GM18951 (cell line): Measurements from ENCODE around the gene LSM14B.

Source experiments
- POLR2A ChIP-seq: IDR thresholded peaks from 4 replicates; pipeline ENCODE4 v1.6.1; 2011; ENCODE audit warnings: mild to moderate bottlenecking; ENCODE audit not compliant: insufficient read length, insufficient read depth; ENCODE audit errors: extremely low read depth
- in situ Hi-C: fragments of 300-500 bp; cut with MboI; formaldehyde crosslinking; loops from one replicate; pipeline ENCODE4 v1.12.0; 2022; ENCODE audit warnings: low sequenced_read_pairs, mixed read lengths, inconsistent platforms; ENCODE audit not compliant: unreplicated experiment

Gene LSM14B

DNA sequence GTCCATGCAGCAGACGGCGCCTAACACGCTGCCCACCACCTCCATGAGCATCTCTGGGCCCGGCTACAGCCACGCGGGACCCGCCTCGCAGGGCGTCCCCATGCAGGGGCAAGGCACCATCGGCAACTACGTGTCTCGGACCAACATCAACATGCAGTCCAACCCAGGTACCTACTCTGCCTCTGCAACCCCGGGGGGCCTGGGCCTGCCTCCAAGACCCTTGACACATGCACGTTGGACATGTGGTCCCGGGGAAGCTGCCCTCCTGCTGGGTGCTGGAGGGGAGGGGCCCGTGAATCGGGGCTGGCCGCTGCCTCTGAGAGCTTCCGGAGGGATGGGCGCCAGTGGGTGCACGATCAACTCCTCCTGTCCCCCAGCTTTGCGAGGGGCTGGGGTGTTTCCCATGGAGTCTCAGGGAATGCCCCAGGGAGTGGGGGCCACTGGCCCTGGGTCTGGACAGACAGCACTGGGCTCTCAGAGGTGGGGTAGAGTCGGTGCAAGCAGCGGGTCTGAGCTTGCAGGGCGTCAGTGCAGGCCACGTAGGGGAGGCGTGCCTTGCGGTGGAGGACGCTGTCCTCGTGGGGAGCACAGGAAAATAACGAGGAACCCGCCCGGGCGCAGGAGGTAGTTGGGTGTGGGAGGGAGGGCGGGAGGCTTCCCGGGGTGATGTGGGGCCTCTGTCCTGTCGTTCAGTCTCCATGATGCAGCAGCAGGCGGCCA is 40.6 kb downstream of the LSM14B start:
- TF ChIP-seq POLR2A = no peak
- in situ Hi-C loops = no loop called here

DNA sequence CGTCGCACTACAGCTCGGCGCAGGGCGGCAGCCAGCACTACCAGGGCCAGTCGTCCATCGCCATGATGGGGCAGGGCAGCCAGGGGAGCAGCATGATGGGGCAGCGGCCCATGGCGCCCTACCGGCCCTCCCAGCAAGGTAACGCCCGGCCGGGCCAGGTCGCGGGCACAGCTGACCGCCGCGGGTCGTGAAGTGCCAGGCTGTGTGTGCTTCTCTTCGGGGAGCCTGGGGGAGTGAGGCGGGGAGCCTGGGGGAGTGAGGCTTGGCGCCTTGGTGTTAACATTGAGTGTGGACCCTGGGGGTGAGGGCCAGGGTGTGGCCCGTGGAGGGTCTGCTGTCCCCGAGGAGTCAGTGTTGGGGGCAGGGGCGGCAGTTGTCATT is 41.2 kb downstream of the LSM14B start:
- TF ChIP-seq POLR2A = no peak
- in situ Hi-C loops = no loop called here

DNA sequence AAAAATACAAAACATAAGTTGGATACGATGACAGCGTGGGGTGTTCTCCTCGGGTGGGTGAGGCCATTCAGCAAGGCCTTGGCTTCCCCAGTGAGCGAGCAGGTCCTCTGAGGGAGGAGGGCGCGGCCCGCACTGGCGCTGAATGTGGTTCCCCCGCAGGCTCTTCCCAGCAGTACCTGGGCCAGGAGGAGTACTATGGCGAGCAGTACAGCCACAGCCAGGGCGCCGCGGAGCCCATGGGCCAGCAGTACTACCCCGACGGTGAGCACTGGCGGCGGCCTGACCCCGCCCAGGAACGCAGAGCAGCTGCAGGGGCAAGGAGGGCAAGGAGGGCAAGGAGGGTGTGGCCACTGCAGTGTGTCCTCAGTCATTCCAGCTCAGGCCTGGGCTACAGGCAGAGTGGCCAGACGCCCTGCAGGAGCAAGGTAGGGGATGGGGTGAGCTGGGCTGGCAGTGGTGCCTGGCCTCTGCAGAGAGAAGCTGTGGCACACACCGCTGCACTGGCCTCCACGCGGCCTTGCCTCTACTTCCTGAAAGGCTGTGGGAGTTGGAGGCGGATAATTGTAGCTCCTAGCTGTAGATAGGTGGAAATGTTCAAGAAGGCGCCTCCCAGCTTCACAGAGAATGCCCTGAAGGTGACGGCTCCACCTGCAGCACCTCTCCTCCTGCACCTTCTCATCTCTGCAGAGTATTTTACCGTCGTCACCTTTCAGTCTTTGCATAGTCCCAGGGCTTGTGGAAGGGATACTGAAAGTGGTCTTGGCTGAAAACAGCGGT is 41.9 kb downstream of the LSM14B start:
- in situ Hi-C loops = no loop called here
- TF ChIP-seq POLR2A = no peak

DNA sequence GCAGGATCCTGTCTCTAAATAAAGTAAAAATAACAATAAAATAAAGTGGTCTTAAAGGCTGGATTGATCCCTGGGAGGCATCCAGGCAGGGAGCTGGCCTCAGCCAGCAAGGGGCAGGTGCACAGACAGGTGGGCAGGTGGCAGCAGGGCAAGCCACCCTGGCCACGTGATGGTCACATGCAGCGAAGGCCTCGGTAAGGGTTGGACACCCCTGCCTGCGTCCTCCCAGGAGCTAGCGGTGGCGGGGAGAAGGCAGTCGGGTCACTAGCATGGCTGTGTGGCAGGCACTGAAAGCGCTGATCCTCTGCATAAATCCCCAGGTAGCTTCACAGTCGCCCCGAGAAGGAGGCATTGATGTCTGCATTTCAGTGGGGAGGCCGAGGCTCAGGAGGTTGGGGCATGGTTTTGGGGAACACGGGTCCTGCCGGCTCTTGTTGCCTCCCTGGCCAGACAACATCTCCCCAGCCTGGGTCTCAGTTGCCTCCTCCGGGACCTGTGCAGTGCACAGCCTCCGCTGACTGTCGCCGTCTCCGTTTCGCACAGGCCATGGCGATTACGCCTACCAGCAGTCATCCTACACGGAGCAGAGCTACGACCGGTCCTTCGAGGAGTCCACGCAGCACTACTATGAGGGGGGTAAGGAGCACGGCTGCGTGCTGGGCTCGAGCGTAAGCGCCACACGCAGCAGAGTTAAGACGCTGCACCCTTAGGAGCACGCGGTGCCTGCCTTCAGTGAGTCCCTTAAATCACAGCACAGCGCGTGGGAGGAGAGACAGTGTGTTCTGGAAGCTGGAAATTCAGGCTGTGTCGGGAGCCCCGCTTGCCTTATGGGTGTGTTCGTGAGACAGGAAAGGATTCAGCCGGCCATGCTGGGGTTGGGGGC is 42.8 kb downstream of the LSM14B start:
- in situ Hi-C loops = no loop called here
- TF ChIP-seq POLR2A = no peak

DNA sequence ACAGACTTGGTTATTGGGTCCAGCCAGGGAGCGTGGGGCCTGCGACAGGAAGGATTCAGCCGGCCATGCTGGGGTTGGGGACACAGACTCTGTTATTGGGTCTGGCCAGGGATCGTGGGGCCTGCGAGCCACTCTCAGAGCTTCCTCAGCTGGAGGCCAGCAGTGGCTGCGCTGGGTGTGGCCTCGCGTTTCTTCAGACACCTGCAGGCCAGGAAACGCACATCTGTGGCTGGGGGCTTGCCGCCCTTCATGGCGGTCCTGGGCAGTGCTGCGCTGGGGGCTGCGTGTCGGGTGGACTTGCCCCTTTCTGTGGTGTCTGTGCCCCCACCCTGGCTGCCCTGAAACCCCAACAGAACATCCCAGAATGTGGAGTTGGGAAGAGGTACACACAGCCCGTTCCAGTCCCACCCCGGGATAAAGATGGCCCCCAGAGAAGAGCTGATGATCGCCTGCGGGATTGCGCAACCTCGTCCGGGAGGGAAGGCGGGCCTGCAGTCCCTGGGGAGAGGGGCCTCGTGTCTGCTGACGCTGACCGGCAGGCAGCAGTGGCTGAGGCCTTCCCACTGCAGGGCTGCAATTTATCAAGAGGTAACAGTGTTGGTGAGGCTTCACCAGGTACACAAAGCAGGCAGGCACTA is 43.6 kb downstream of the LSM14B start:
- in situ Hi-C loops = no loop called here
- no peak for TF ChIP-seq POLR2A

DNA sequence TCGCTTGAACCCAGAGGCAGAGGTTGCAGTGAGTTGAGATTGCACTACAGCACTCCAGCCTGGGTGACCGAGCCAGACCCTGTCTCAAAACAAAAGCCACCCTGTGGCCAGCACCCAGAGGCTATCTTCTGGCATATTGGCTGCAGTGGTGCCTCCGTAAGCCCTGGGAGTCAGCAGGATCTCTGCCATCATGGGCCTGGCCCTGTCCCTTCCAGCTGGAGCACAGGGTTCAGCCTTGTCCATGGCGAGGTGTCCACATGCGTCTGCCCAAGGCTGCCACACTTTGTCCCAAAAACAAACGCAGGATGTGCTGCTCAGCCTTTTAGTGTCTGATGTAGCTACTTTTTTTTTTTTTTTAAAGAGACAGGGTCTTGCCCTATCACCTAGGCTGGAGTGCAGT is 45.2 kb downstream of the LSM14B start:
- TF ChIP-seq POLR2A = no peak
- in situ Hi-C loops = no loop called here

DNA sequence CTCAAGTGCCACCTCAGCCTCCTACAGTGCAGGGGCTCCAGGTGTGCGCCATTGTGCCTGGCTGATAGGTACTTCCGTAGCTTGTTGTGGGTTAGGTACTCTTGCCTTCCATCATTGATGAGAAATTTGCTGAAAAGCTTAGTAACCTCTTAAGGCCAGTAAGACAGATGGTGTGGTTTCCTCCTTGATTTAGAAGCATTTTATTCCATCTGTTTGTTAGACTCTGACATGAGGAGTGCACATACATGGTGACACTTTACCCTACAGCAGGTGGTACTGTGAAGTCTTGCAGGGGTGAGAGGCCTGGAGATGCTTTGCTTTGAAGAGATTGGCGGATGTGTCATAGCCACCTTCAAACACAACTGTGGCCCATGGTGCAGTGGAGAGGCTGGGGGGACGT is 45.8 kb downstream of the LSM14B start:
- in situ Hi-C loops = no loop called here
- TF ChIP-seq POLR2A = no peak

DNA sequence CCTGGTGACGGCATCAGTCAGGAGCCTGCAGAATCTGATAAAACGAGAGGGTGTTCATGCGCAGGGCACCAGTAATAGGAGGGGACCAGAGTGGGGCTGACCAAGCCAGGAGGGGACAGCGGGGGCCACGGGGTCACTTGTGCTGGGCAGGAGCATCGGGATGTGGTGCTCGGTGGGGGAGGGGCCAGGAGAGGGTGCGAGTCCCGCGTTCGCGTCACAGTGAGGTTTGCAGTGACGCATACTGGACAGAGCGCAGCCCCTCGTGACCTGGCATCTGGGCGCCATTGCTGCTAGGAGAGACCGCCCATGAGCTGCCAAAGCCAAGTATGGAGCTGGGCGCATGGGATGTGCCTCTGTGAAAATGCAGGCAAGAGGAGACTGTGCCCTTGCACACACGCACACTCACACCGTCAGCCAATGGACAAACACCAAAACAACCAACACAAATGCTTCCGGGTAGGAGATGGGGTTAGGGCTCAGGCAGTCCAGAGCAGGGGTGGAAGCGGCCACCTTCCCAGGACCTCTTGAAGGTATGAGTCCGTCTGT is 46.7 kb downstream of the LSM14B start:
- no peak for TF ChIP-seq POLR2A
- in situ Hi-C loops = no loop called here

DNA sequence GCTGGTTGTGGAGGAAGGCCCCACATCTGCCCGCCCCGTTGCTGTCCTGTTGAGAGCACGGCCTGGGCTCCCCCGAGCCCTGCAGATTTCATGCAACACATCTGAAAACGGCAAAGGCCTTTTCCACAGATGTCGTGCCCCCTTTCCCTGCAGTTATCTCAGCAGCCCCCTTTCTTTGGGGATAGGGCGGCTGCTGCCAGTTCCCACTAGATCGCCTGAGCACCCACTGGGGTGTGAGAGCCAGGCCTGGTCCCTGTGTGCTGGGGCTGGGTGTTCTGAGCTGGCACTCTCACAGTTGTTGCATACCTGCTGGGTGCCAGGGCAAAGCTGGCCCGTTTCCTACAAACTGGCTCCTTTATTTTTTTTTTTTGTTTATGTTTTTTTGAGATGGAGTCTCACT is 48.3 kb downstream of the LSM14B start:
- in situ Hi-C loops = no loop called here
- no peak for TF ChIP-seq POLR2A

DNA sequence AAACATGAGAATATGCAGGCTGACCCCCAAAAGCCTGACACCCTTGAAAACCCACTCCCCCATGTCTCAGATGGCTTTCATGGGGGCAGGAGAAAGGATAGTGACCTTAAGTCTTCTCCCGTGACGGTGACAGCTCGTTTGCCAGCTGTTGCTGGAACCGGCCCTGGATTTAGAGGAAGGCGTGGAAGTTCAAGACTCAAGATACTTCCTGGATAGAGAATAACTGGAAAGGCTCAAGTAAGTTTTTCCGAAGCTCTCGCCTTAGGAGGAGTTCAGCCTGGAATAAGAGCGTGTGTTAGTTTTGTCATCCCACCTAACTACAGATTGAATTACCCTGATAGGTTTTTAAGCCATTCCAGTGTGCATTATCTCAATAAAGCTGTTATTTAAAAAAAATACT is 49.0 kb downstream of the LSM14B start:
- in situ Hi-C loops = no loop called here
- TF ChIP-seq POLR2A = no peak

DNA sequence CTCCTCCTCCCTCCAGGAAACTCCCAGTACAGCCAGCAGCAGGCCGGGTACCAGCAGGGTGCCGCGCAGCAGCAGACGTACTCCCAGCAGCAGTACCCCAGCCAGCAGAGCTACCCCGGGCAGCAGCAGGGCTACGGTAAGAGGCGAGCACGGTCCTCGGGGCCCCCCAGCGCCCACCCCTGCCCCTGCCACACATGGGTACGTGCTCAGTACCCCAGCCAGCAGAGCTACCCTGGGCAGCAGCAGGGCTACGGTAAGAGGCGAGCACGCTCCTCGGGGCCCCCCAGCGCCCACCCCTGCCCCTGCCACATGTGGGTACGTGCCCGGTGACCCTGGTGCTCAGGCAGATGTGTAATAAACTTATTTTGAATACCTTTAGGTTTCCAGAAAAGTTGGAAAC is 50.4 kb downstream of the LSM14B start:
- TF ChIP-seq POLR2A = no peak
- in situ Hi-C loops = no loop called here

DNA sequence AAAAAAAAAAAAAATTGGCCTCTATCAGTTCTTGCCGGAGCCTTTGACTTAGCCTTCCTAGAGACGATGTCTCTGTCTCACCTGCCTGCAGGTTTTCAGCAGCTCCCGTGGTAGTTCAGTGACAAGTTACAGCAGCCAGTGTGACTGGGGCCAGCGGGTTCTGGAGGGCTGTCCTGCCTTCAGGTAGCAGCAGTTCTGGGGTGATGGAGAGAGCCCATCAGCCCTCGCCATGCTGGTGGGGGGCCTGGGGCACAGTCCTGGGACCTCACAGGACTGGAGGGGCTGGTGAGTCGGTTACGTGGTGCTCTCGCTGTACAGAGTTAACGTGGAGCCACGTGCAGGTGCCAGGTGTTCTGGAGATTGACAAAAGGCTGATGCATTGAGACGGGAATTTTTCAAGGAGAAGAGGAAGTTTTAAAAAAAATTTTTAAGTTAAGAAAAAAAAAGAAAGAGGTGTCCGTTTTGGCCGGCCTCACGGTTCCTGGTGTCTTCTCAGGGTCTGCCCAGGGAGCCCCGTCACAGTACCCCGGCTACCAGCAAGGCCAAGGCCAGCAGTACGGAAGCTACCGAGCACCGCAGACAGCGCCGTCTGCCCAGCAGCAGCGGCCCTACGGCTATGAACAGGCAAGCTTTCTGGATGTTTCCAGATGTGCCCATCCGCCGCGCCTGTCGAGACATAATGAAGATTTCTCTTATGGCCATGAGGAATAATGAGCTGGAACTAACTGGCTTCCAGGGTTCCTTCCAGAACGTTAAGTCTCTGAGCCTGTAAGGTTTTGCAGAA is 51.9 kb downstream of the LSM14B start:
- in situ Hi-C loops = no loop called here
- TF ChIP-seq POLR2A = no peak
